HG03108 (cell line): ENCODE results near the gene ZDHHC4.
"Not testable (repeated sequence)": the region's sequence is repeated elsewhere in the genome, so short reads cannot be mapped to it uniquely, and the experiment has no call there.

ENCODE experiments used
- ATAC-seq: cut with Tn5 transposase; IDR thresholded peaks from one replicate; pipeline ENCODE4 v1.9.1; 2021; ENCODE audit warnings: moderate library complexity; ENCODE audit not compliant: unreplicated experiment

The ZDHHC4 gene

GRCh38 chr7:6559896-6560295 is 17.4 kb upstream of the ZDHHC4 start:
- ATAC-seq, result no peak

GRCh38 chr7:6562106-6562505 is 15.1 kb upstream of the ZDHHC4 start:
- no peak for ATAC-seq

GRCh38 chr7:6563936-6564770 is 13.1 kb upstream of the ZDHHC4 start:
- ATAC-seq, result no peak

- no peak for ATAC-seq
Observed at GRCh38 chr7:6565655-6566054, 11.6 kb upstream of the ZDHHC4 start.

GRCh38 chr7:6567886-6568285 is 9.4 kb upstream of the ZDHHC4 start:
- ATAC-seq, result no peak

GRCh38 chr7:6571160-6571779 is 6.0 kb upstream of the ZDHHC4 start:
- no peak for ATAC-seq

- ATAC-seq, result no peak
Observed at GRCh38 chr7:6575281-6576023, 1.8 kb upstream of the ZDHHC4 start.

GRCh38 chr7:6576024-6576866 is 1.0 kb upstream of the ZDHHC4 start:
- no peak for ATAC-seq

- not testable (repeated sequence) for ATAC-seq
Observed at GRCh38 chr7:6576867-6577368, 336 bp upstream of the ZDHHC4 start.

GRCh38 chr7:6578114-6579084 is 1.1 kb downstream of the ZDHHC4 start:
- no peak for ATAC-seq

GRCh38 chr7:6579446-6579845 is 2.2 kb downstream of the ZDHHC4 start:
- no peak for ATAC-seq

- not testable (repeated sequence) for ATAC-seq
Observed at GRCh38 chr7:6585746-6586432, 8.6 kb downstream of the ZDHHC4 start.

- ATAC-seq, result no peak
Observed at GRCh38 chr7:6588566-6588965, 11.3 kb downstream of the ZDHHC4 start.

- ATAC-seq, result no peak
Observed at GRCh38 chr7:6589151-6589828, 12.0 kb downstream of the ZDHHC4 start.

- ATAC-seq, result peak; percentile 80
Observed at GRCh38 chr7:6589829-6590644, 12.8 kb downstream of the ZDHHC4 start, which contains the start of gene INTS15. Gene INTS15 (plus strand): TSS chr7:6590021. CDS start chr7:6590284, 263 bp downstream.

GRCh38 chr7:6590645-6591110 is 13.4 kb downstream of the ZDHHC4 start:
- peak; percentile 7 for ATAC-seq

GRCh38 chr7:6600093-6600492 is 22.8 kb downstream of the ZDHHC4 start:
- ATAC-seq, result no peak
